HepG2 (cell line): ENCODE data around the gene SP1. TPM values are rescaled to one million over a fixed set of nuclear protein-coding genes. Genes with fewer than 3 reads are reported as not detected.

Experiments used
- ATF7 ChIP-seq, 2 experiments: fragments of 450-650 bp in 1 of 2; sonication (generic) in 1 of 2; formaldehyde crosslinking in 1 of 2; IDR thresholded peaks; 2 replicates each; pipeline versions ENCODE4 v1.4.0 to v1.6.1; 2016 to 2020; ENCODE audit warnings: antibody characterized with exemption in 1 of 2, mild to moderate bottlenecking in 1 of 2, missing genetic modification reagents in 1 of 2
- DMAP1 ChIP-seq: IDR thresholded peaks from 2 replicates; pipeline ENCODE4 v1.6.1; 2016
- DNMT1 ChIP-seq: sonication (generic); formaldehyde crosslinking; IDR thresholded peaks from 2 replicates; pipeline ENCODE4 v1.5.1; 2020; ENCODE audit warnings: mild to moderate bottlenecking, missing genetic modification reagents
- FOXK2 ChIP-seq: fragments of 450-650 bp; IDR thresholded peaks from 2 replicates; pipeline ENCODE4 v1.6.1; 2016
- HDAC1 ChIP-seq: sonication (generic); formaldehyde crosslinking; IDR thresholded peaks from 2 replicates; pipeline ENCODE4 v1.5.1; 2020; ENCODE audit warnings: mild to moderate bottlenecking, missing genetic modification reagents
- HOXA3 ChIP-seq: sonication (generic); formaldehyde crosslinking; IDR thresholded peaks from 2 replicates; pipeline ENCODE4 v1.5.0; 2020; ENCODE audit warnings: missing genetic modification reagents
- KDM5B ChIP-seq: sonication (generic); formaldehyde crosslinking; IDR thresholded peaks from 2 replicates; pipeline ENCODE4 v1.4.0; 2020; ENCODE audit warnings: missing genetic modification reagents, mild to moderate bottlenecking, borderline replicate concordance
- NONO ChIP-seq, 2 experiments: fragments of 450-650 bp in 1 of 2; sonication (generic) in 1 of 2; formaldehyde crosslinking in 1 of 2; IDR thresholded peaks in 1 of 2; conservative IDR thresholded peaks in 1 of 2; 2 replicates each; pipeline versions ENCODE4 v1.6.1 to v1.8.0; 2017 to 2022; ENCODE audit warnings: mild to moderate bottlenecking in 1 of 2, missing genetic modification reagents in 1 of 2, moderate library complexity in 1 of 2
- STAG1 ChIP-seq: sonication (generic); formaldehyde crosslinking; IDR thresholded peaks from 2 replicates; pipeline ENCODE4 v1.4.0; 2020; ENCODE audit warnings: missing genetic modification reagents
- ZBTB38 ChIP-seq: sonication (generic); formaldehyde crosslinking; IDR thresholded peaks from 2 replicates; pipeline ENCODE4 v1.5.1; 2020; ENCODE audit warnings: mild to moderate bottlenecking, missing genetic modification reagents
- ZNF121 ChIP-seq: sonication (generic); formaldehyde crosslinking; IDR thresholded peaks from 2 replicates; pipeline ENCODE4 v1.5.0; 2020; ENCODE audit warnings: mild to moderate bottlenecking, missing genetic modification reagents
- ZNF317 ChIP-seq: sonication (generic); formaldehyde crosslinking; IDR thresholded peaks from 2 replicates; pipeline ENCODE4 v1.5.0; 2020; ENCODE audit warnings: mild to moderate bottlenecking, missing genetic modification reagents
- ZNF652 ChIP-seq: IDR thresholded peaks from 2 replicates; pipeline ENCODE4 v1.6.1; 2016; ENCODE audit warnings: low read depth, borderline replicate concordance
- polyA plus RNA-seq, 8 experiments: library from polyadenylated mRNA; depleted of rRNA in 3 of 8; stranded (reverse) in 7 of 8; unstranded in 1 of 8; fragments of >200 nt; fragmentation: Illumina TruSeq in 4 of 8; extraction: Trizol in 4 of 8; gene quantifications; 2 replicates each; pipeline versions ENCODE4 v1.2.1 to v1.2.3, GENCODE V29; 2011 to 2016; ENCODE audit warnings: low read depth in 4 of 8, missing spikeins in 1 of 8, mixed read lengths in 1 of 8; ENCODE audit not compliant: insufficient read depth in 1 of 8
- total RNA-seq, 5 experiments: library from RNA; depleted of rRNA; stranded (reverse); fragments of >200 nt; fragmentation: Illumina TruSeq; extraction: Trizol; gene quantifications; 2 replicates each; pipeline ENCODE4 v1.2.3, GENCODE V29; 2016; ENCODE audit warnings: low read depth in 1 of 5
- TF ChIP-seq, protein P1 (sequence below): IDR thresholded peaks from 2 replicates; pipeline ENCODE4 v1.6.1; 2016; ENCODE audit warnings: control low read depth
- TF ChIP-seq, protein P2 (sequence below): sonication (generic); formaldehyde crosslinking; IDR thresholded peaks from 2 replicates; pipeline ENCODE4 v1.8.0; 2022; ENCODE audit warnings: low read depth, missing genetic modification reagents
- TF ChIP-seq, protein P3 (sequence below): IDR thresholded peaks from 2 replicates; pipeline ENCODE4 v1.6.1; 2018; ENCODE audit warnings: missing genetic modification reagents
- TF ChIP-seq, protein P4 (sequence below): sonication (generic); formaldehyde crosslinking; IDR thresholded peaks from 2 replicates; pipeline ENCODE4 v1.8.1; 2023; ENCODE audit warnings: mild to moderate bottlenecking, missing genetic modification reagents
- TF ChIP-seq, protein P5 (sequence below): sonication (generic); formaldehyde crosslinking; conservative IDR thresholded peaks from 2 replicates; pipeline ENCODE4 v1.4.0; 2020; ENCODE audit warnings: missing genetic modification reagents
- TF ChIP-seq, protein P6 (sequence below), 2 experiments: fragments of 450-650 bp in 1 of 2; sonication (generic) in 1 of 2; formaldehyde crosslinking; IDR thresholded peaks; 2 replicates each; pipeline versions ENCODE4 v1.5.0 to v1.8.0; 2020 to 2022; ENCODE audit warnings: mild to moderate bottlenecking in 1 of 2, missing genetic modification reagents in 1 of 2

SP1 gene
- total and polyA plus RNA-seq, 2 of the 13 experiments (the other 11 are each of a cell fraction or from before 2014, with no cell fraction given) = 26.5 to 27.5 TPM

DNA sequence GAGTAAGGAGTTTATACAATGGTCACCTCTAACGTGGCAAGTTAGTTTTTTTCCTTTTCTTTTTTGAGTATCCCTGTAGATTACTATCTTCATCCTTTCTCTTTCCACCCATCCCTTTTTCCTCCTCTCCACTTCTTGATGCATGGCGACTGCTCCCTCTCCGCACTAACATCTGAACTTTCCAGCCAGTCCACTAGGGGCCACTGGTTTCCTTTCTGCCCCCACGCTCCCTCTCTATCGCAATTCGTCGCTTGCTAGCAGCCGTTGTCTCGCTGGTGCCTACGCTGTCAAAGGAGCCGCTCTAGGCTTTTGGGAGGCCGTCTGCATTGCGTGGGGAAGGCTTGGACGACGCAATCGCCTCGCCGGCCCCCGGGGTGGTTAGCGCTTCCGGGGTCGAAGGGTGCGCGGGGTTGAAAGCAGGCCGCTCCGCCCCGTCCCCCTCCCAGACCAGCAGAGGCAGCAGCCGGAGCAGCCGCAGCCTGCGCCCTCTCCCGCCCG, 71.7 kb downstream of the SP1 start, which contains the start of gene PCBP2 (continued):
- no peak for TF ChIP-seq ZNF121 (CRISPR knock-in tag)
- TF ChIP-seq DNMT1 = no peak
- TF ChIP-seq, protein P1, sequence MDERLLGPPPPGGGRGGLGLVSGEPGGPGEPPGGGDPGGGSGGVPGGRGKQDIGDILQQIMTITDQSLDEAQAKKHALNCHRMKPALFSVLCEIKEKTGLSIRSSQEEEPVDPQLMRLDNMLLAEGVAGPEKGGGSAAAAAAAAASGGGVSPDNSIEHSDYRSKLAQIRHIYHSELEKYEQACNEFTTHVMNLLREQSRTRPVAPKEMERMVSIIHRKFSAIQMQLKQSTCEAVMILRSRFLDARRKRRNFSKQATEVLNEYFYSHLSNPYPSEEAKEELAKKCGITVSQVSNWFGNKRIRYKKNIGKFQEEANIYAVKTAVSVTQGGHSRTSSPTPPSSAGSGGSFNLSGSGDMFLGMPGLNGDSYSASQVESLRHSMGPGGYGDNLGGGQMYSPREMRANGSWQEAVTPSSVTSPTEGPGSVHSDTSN (CRISPR knock-in tag) = 0 out of 2 replicates have a peak, but pooled peaks have one; percentile 13
- TF ChIP-seq, protein P2, sequence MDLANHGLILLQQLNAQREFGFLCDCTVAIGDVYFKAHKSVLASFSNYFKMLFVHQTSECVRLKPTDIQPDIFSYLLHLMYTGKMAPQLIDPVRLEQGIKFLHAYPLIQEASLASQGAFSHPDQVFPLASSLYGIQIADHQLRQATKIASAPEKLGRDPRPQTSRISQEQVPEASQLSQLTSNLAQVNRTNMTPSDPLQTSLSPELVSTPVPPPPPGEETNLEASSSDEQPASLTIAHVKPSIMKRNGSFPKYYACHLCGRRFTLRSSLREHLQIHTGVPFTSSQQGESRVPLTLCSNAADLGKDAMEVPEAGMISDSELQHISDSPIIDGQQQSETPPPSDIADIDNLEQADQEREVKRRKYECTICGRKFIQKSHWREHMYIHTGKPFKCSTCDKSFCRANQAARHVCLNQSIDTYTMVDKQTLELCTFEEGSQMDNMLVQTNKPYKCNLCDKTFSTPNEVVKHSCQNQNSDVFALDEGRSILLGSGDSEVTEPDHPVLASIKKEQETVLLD (CRISPR knock-in tag) = peak; percentile 87
- peak; percentile 21; the same call in 1 of the 2 replicates for TF ChIP-seq STAG1
- no peak for TF ChIP-seq NONO (IDR thresholded peaks at IDR 0.05)
- peak; percentile 93 for TF ChIP-seq NONO (CRISPR knock-in tag; conservative IDR thresholded peaks at IDR 0.05)
- peak; percentile 74; the same call in 1 of the 2 replicates for TF ChIP-seq ZNF317 (CRISPR knock-in tag)
- TF ChIP-seq ATF7 (IDR thresholded peaks at IDR 0.05) = peak; percentile 72; the same call in 1 of the 2 replicates
- peak; percentile 68; the same call in 1 of the 2 replicates for TF ChIP-seq ATF7 (CRISPR knock-in tag; IDR thresholded peaks at IDR 0.05)
- TF ChIP-seq HDAC1 (CRISPR knock-in tag) = peak; percentile 41
- TF ChIP-seq, protein P3, sequence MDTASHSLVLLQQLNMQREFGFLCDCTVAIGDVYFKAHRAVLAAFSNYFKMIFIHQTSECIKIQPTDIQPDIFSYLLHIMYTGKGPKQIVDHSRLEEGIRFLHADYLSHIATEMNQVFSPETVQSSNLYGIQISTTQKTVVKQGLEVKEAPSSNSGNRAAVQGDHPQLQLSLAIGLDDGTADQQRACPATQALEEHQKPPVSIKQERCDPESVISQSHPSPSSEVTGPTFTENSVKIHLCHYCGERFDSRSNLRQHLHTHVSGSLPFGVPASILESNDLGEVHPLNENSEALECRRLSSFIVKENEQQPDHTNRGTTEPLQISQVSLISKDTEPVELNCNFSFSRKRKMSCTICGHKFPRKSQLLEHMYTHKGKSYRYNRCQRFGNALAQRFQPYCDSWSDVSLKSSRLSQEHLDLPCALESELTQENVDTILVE (CRISPR knock-in tag) = peak; percentile 88
- TF ChIP-seq ZNF652 (CRISPR knock-in tag) = peak; percentile 42; the same call in 1 of the 2 replicates
- TF ChIP-seq, protein P4, sequence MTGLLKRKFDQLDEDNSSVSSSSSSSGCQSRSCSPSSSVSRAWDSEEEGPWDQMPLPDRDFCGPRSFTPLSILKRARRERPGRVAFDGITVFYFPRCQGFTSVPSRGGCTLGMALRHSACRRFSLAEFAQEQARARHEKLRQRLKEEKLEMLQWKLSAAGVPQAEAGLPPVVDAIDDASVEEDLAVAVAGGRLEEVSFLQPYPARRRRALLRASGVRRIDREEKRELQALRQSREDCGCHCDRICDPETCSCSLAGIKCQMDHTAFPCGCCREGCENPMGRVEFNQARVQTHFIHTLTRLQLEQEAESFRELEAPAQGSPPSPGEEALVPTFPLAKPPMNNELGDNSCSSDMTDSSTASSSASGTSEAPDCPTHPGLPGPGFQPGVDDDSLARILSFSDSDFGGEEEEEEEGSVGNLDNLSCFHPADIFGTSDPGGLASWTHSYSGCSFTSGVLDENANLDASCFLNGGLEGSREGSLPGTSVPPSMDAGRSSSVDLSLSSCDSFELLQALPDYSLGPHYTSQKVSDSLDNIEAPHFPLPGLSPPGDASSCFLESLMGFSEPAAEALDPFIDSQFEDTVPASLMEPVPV (CRISPR knock-in tag) = peak; percentile 70; the same call in 1 of the 2 replicates
- TF ChIP-seq, protein P5, sequence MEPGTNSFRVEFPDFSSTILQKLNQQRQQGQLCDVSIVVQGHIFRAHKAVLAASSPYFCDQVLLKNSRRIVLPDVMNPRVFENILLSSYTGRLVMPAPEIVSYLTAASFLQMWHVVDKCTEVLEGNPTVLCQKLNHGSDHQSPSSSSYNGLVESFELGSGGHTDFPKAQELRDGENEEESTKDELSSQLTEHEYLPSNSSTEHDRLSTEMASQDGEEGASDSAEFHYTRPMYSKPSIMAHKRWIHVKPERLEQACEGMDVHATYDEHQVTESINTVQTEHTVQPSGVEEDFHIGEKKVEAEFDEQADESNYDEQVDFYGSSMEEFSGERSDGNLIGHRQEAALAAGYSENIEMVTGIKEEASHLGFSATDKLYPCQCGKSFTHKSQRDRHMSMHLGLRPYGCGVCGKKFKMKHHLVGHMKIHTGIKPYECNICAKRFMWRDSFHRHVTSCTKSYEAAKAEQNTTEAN (CRISPR knock-in tag) = no peak
- peak; percentile 69; the same call in 1 of the 2 replicates for TF ChIP-seq FOXK2
- peak; percentile 95 for TF ChIP-seq HOXA3
- TF ChIP-seq KDM5B (CRISPR knock-in tag) = peak; percentile 7; the same call in 1 of the 2 replicates
- TF ChIP-seq DMAP1 (CRISPR knock-in tag) = peak; percentile 85
- TF ChIP-seq, protein P6, sequence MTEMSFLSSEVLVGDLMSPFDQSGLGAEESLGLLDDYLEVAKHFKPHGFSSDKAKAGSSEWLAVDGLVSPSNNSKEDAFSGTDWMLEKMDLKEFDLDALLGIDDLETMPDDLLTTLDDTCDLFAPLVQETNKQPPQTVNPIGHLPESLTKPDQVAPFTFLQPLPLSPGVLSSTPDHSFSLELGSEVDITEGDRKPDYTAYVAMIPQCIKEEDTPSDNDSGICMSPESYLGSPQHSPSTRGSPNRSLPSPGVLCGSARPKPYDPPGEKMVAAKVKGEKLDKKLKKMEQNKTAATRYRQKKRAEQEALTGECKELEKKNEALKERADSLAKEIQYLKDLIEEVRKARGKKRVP (CRISPR knock-in tag; IDR thresholded peaks at IDR 0.05) = peak in 1 of 2 experiments; percentile 96; a peak in 2 of 4 replicates
- 0 out of 2 replicates have a peak, but pooled peaks have one; percentile 33 for TF ChIP-seq ZBTB38 (CRISPR knock-in tag)
